Head of caudate nucleus (tissue), 42 donors: ENCODE measurements around the gene SLC12A5.
"Not testable (repeated sequence)": the region's sequence is repeated elsewhere in the genome, so short reads cannot be mapped to it uniquely, and the experiment has no call there.

Source experiments
- DNase-seq, 42 donors: peaks; one replicate each; pipeline versions ENCODE4 v3.0.0 to v3.0.0-alpha.2; 2020 to 2021; ENCODE audit warnings: mixed read lengths in 7 of 42
- intact Hi-C: fragments of 100-400 bp; cut with DNase I; formaldehyde crosslinking; loops from one replicate; pipeline ENCODE4 v1.15.0; 2022

The SLC12A5 gene

GRCh38 chr20:46028772-46029371 lies at the start of gene SLC12A5:
SLC12A5 (plus strand) TSS chr20:46029215; CDS start chr20:46029345, 130 bp downstream.
- DNase-seq = peak in 41 of 42 donors; percentile 31 to 86 (median 66)

GRCh38 chr20:45981261-45981660 lies 47.8 kb upstream of the SLC12A5 start:
- no peak for DNase-seq
- intact Hi-C loops = no loop called here

More at GRCh38 chr20:46028772-46029371, at the start of gene SLC12A5:
- intact Hi-C loops = no loop called here

- no peak for DNase-seq
- intact Hi-C loops = no loop called here
Measured at GRCh38 chr20:45983279-45983743, 45.7 kb upstream of the SLC12A5 start.

- intact Hi-C loops = no loop called here
Measured at GRCh38 chr20:45985573-45985972, 43.4 kb upstream of the SLC12A5 start.

GRCh38 chr20:45987108-45987780 lies 41.8 kb upstream of the SLC12A5 start:
- intact Hi-C loops = no loop called here
- DNase-seq = peak; percentile 58 to 90 (median 79)

More at GRCh38 chr20:45985573-45985972, 43.4 kb upstream of the SLC12A5 start:
- DNase-seq = no peak

GRCh38 chr20:45988830-45989229 lies 40.2 kb upstream of the SLC12A5 start:
- DNase-seq, intact Hi-C loops: not testable (repeated sequence)

GRCh38 chr20:45991616-45992015 lies 37.4 kb upstream of the SLC12A5 start:
- no peak for DNase-seq

GRCh38 chr20:45993197-45993951 lies 35.6 kb upstream of the SLC12A5 start:
- intact Hi-C loops = no loop called here
- DNase-seq = no peak

More at GRCh38 chr20:45991616-45992015, 37.4 kb upstream of the SLC12A5 start:
- intact Hi-C loops = no loop called here

GRCh38 chr20:45994761-45995493 lies 34.1 kb upstream of the SLC12A5 start:
- intact Hi-C loops = no loop called here

GRCh38 chr20:45995495-45996097 lies 33.4 kb upstream of the SLC12A5 start:
- intact Hi-C loops, DNase-seq: not testable (repeated sequence)

More at GRCh38 chr20:45994761-45995493, 34.1 kb upstream of the SLC12A5 start:
- DNase-seq = no peak

GRCh38 chr20:45997187-45997586 lies 31.8 kb upstream of the SLC12A5 start:
- no peak for DNase-seq
- intact Hi-C loops = no loop called here

GRCh38 chr20:45998337-45998736 lies 30.7 kb upstream of the SLC12A5 start:
- intact Hi-C loops = no loop called here
- peak in 3 of 42 donors; percentile 19 to 45 (median 21) for DNase-seq

- peak in 7 of 42 donors; percentile 22 to 52 (median 29) for DNase-seq
- intact Hi-C loops = no loop called here
Measured at GRCh38 chr20:45998761-45999160, 30.3 kb upstream of the SLC12A5 start.

GRCh38 chr20:45999557-46000261 lies 29.3 kb upstream of the SLC12A5 start:
- intact Hi-C loops = no loop called here
- DNase-seq = no peak

GRCh38 chr20:46000262-46000996 lies 28.6 kb upstream of the SLC12A5 start:
- intact Hi-C loops = no loop called here
- DNase-seq = peak in 1 of 42 donors; percentile 9

- DNase-seq = no peak
- intact Hi-C loops = no loop called here
Measured at GRCh38 chr20:46001498-46001897, 27.5 kb upstream of the SLC12A5 start.

- intact Hi-C loops = no loop called here
- DNase-seq = no peak
Measured at GRCh38 chr20:46002008-46002407, 27.0 kb upstream of the SLC12A5 start.
